Hepatocyte (in vitro differentiated cells): ENCODE data around the gene MTHFS.

Experiments used
- CTCF ChIP-seq: fragments of 200-600 bp; sonication (generic); IDR thresholded peaks from 2 replicates; pipeline ENCODE4 v1.5.1; 2016; ENCODE audit warnings: antibody characterized with exemption, mild to moderate bottlenecking; ENCODE audit not compliant: poor library complexity
- EZH2 ChIP-seq: fragments of 200-600 bp; sonication (generic); IDR thresholded peaks from 2 replicates; pipeline ENCODE4 v1.6.1; 2016; ENCODE audit warnings: antibody characterized with exemption, mild to moderate bottlenecking, borderline replicate concordance

- TF ChIP-seq EZH2 (no peak), CTCF (no peak)
These were observed 84.3 kb downstream of the MTHFS start for GRCh38 chr15:79812541-79812940.
